Fibroblast of lung (primary cell): ENCODE data around the gene LUZP2. TPM values are rescaled to one million over a fixed set of nuclear protein-coding genes. Genes with fewer than 3 reads are reported as not detected.

Experiments
- DNase-seq, 2 donors: peaks; one replicate each; pipeline versions ENCODE4 v3.0.0 to v3.0.0-alpha.2; 2010; ENCODE audit warnings: low read depth in 2 of 2
- H2AFZ ChIP-seq: 2 replicates; pipeline ENCODE4 v1.5.1; 2012; ENCODE audit warnings: low read length, control low read depth, inconsistent platforms
- H3K27ac ChIP-seq: 2 replicates; pipeline ENCODE4 v1.5.1; 2011; ENCODE audit warnings: low read length, control low read depth; ENCODE audit not compliant: insufficient read depth
- H3K27me3 ChIP-seq: 2 replicates; pipeline ENCODE4 v1.5.1; 2011; ENCODE audit warnings: mild to moderate bottlenecking, low read length; ENCODE audit not compliant: control insufficient read depth, insufficient read depth
- H3K36me3 ChIP-seq: 2 replicates; pipeline ENCODE4 v1.5.1; 2011; ENCODE audit warnings: low read length; ENCODE audit not compliant: control insufficient read depth, insufficient read depth
- H3K4me1 ChIP-seq: 2 replicates; pipeline ENCODE4 v1.5.1; 2011; ENCODE audit warnings: low read length; ENCODE audit not compliant: control insufficient read depth, insufficient read depth; ENCODE audit errors: extremely low read depth
- H3K4me2 ChIP-seq: 2 replicates; pipeline ENCODE4 v1.5.1; 2011; ENCODE audit warnings: low read length, control low read depth; ENCODE audit not compliant: insufficient read depth; ENCODE audit errors: extremely low read depth
- H3K4me3 ChIP-seq, 4 experiments: fragments of 200-600 bp in 1 of 4; sonication (generic) in 1 of 4; replicated peaks in 1 of 4; 2 replicates each; pipeline ENCODE4 v1.5.1; 2011 to 2016; ENCODE audit warnings: low read length in 4 of 4, low read depth in 3 of 4, mild to moderate bottlenecking in 3 of 4, control low read depth in 2 of 4, inconsistent platforms in 1 of 4, mixed read lengths in 1 of 4; ENCODE audit not compliant: insufficient read depth in 1 of 4; ENCODE audit errors: control extremely low read depth in 1 of 4
- H3K79me2 ChIP-seq: 2 replicates; pipeline ENCODE4 v1.5.1; 2012; ENCODE audit warnings: mild to moderate bottlenecking, low read length, inconsistent platforms; ENCODE audit not compliant: control insufficient read depth, insufficient read depth
- H3K9ac ChIP-seq: 2 replicates; pipeline ENCODE4 v1.5.1; 2011; ENCODE audit warnings: mild to moderate bottlenecking, low read length, control low read depth; ENCODE audit not compliant: insufficient read depth
- H3K9me3 ChIP-seq: 2 replicates; pipeline ENCODE4 v1.5.1; 2012; ENCODE audit warnings: low read depth, low read length; ENCODE audit not compliant: control insufficient read depth, insufficient read depth
- H4K20me1 ChIP-seq: 2 replicates; pipeline ENCODE4 v1.5.1; 2011; ENCODE audit warnings: low read length; ENCODE audit not compliant: control insufficient read depth, insufficient read depth; ENCODE audit errors: extremely low read depth
- EZH2 ChIP-seq: IDR thresholded peaks from 2 replicates; pipeline ENCODE4 v1.5.1; 2012; ENCODE audit warnings: low read length, control low read depth, mild to moderate bottlenecking; ENCODE audit errors: missing control alignments
- polyA plus RNA-seq, 2 donors: library from polyadenylated mRNA; depleted of rRNA in 1 of 2; stranded (reverse) in 1 of 2; unstranded in 1 of 2; fragments of >200 nt; gene quantifications; 2 replicates each; pipeline ENCODE4 v1.2.1, GENCODE V29; 2011 to 2012; ENCODE audit warnings: missing spikeins in 1 of 2
- total RNA-seq: library from RNA; depleted of rRNA; stranded (reverse); fragments of >200 nt; gene quantifications from 2 replicates; pipeline ENCODE4 v1.2.1, GENCODE V29; 2014
- TF ChIP-seq, protein P1 (sequence below), 2 donors: IDR thresholded peaks in 1 of 2; conservative IDR thresholded peaks in 1 of 2; 1 replicate in 1 of 2; 2 replicates in 1 of 2; pipeline ENCODE4 v1.5.1; 2011 to 2012; ENCODE audit warnings: low read length in 2 of 2, control low read depth in 1 of 2, inconsistent platforms in 1 of 2, low read depth in 1 of 2, mild to moderate bottlenecking in 1 of 2

The LUZP2 gene
- total and polyA plus RNA-seq, 2 donors (not counting 1 experiment from before 2014, with no cell fraction given): 0.03 to 0.50 TPM

DNA sequence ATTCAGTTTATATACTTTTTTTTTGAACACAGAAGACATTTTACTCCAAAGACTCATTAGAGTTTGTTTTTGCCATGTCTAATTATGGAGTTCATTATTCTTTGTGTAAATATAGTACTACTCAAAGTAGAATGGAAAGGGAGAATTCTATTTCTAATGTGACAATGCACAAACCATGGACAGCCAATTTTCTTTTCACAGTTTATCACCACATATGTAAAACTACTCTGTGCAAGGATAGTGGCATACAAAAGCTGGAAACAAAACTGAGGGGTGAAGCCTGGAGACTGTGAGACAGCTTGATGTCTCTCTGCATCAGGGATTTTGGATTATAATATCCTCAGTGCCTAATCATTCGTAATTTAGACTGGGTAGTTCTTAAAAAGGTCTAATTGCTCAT is 75.5 kb downstream of the LUZP2 start:
- no peaks in the 10 kb centered on the region for H3K4me1 ChIP-seq
- H3K9ac ChIP-seq: no peak overlapping the region
- H3K4me2 ChIP-seq: no peak overlapping the region
- TF ChIP-seq, protein P1, sequence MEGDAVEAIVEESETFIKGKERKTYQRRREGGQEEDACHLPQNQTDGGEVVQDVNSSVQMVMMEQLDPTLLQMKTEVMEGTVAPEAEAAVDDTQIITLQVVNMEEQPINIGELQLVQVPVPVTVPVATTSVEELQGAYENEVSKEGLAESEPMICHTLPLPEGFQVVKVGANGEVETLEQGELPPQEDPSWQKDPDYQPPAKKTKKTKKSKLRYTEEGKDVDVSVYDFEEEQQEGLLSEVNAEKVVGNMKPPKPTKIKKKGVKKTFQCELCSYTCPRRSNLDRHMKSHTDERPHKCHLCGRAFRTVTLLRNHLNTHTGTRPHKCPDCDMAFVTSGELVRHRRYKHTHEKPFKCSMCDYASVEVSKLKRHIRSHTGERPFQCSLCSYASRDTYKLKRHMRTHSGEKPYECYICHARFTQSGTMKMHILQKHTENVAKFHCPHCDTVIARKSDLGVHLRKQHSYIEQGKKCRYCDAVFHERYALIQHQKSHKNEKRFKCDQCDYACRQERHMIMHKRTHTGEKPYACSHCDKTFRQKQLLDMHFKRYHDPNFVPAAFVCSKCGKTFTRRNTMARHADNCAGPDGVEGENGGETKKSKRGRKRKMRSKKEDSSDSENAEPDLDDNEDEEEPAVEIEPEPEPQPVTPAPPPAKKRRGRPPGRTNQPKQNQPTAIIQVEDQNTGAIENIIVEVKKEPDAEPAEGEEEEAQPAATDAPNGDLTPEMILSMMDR (conservative IDR thresholded peaks at IDR 0.05 in 1 of 2, IDR thresholded peaks at IDR 0.05 in 1 of 2; ENCODE audit: low read depth in 1 of 2, low read length in 2 of 2): no peak
- no peak for TF ChIP-seq EZH2
- no peaks in the 10 kb centered on the region for H3K27me3 ChIP-seq
- no peak overlapping the region for H2AFZ ChIP-seq
- DNase-seq: no peak
- no peaks in the 10 kb centered on the region for H4K20me1 ChIP-seq
- no peaks in the 10 kb centered on the region for H3K36me3 ChIP-seq
- H3K79me2 ChIP-seq: no peaks in the 10 kb centered on the region
- H3K4me3 ChIP-seq: no peak overlapping the region
- H3K9me3 ChIP-seq: no peaks in the 10 kb centered on the region
- no peak overlapping the region for H3K27ac ChIP-seq

DNA sequence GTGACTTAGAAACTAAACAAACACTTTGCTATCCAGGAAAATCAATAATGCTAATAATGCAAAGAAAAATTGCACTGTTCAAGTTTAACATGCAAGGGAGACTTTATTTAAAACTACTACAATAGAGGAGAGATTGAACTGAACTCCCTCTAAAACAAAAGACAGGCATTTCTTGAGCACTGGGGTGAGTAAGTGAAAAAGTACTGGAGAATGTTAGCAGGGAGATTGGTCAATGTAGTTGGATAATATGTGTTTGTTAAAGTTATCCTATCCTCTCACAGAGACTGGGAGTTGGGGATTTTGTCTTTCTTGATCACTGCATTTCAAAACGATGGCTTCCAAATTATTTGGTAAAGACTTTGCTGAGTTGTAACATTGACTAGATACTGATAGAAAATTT is 77.6 kb downstream of the LUZP2 start:
- Histone ChIP-seq H3K27me3 (no peaks in the 10 kb centered on the region), H3K27ac (no peak overlapping the region), H3K36me3 (no peaks in the 10 kb centered on the region), H3K9me3 (no peaks in the 10 kb centered on the region), H4K20me1 (no peaks in the 10 kb centered on the region), H3K79me2 (no peaks in the 10 kb centered on the region), H2AFZ (no peak overlapping the region), H3K4me3 (no peak overlapping the region), H3K4me1 (no peaks in the 10 kb centered on the region), H3K9ac (no peak overlapping the region), H3K4me2 (no peak overlapping the region)
- DNase-seq: peak; percentile 21 to 28
- no peak for TF ChIP-seq EZH2

DNA sequence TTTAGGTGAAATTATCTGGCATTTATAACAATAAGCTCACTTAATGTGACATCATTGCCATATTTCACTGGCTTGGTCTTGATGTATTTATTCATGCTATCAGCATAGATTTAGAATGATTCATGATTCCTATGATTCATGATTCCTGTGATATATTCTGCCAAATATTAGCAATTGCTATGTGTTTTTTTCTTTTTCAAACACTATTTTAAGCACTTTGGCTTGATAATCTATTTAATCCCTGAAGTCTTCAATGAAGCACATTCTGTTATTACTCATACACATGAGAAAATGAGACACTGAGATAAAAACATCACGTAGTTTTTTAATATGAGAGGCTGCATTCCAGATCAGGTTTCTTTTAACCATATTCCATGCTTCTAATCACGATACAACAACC is 78.5 kb downstream of the LUZP2 start:
- Histone ChIP-seq H3K4me3 (no peak overlapping the region), H4K20me1 (no peaks in the 10 kb centered on the region), H3K9ac (no peak overlapping the region), H3K9me3 (no peaks in the 10 kb centered on the region), H3K79me2 (no peaks in the 10 kb centered on the region), H3K4me2 (no peak overlapping the region), H3K27me3 (no peaks in the 10 kb centered on the region), H3K4me1 (no peaks in the 10 kb centered on the region), H2AFZ (no peak overlapping the region), H3K36me3 (no peaks in the 10 kb centered on the region), H3K27ac (no peak overlapping the region)
- peak; percentile 43 to 82 for DNase-seq
- no peak for TF ChIP-seq EZH2
- TF ChIP-seq, protein P1 (conservative IDR thresholded peaks at IDR 0.05 in 1 of 2, IDR thresholded peaks at IDR 0.05 in 1 of 2; ENCODE audit: low read depth in 1 of 2, low read length in 2 of 2): no peak
